NCI-H1417 treated with DMSO at 0.1 percent for 48 hours (cell line): Measurements from ENCODE around the gene CDX2.

Experiments
- DNase-seq: peaks from one replicate; lab custom pipeline; 2025; lab: John Stamatoyannopoulos, UW

CDX2 gene

DNA sequence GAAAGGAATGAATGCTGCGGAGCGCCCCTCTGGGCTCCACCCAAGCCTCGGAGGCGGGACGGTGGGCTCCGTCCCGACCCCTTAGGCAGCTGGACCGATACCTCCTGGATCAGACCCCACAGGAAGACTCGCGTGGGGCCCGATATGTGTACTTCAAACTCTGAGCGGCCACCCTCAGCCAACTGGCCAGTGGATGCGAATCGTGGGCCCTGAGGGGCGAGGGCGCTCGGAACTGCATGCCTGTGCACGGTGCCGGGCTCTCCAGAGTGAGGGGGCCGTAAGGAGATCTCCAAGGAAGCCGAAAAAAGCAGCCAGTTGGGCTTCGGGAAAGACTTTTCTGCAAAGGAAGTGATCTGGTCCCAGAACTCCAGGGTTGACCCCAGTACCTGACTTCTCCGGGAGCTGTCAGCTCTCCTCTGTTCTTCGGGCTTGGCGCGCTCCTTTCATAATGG lies 40.7 kb downstream of the CDX2 start:
- DNase-seq, result no peak

GRCh38 chr13:27927444-27928352 lies 41.4 kb downstream of the CDX2 start:
- DNase-seq, result no peak

GRCh38 chr13:27926644-27927434 lies 42.3 kb downstream of the CDX2 start:
- no peak for DNase-seq

DNA sequence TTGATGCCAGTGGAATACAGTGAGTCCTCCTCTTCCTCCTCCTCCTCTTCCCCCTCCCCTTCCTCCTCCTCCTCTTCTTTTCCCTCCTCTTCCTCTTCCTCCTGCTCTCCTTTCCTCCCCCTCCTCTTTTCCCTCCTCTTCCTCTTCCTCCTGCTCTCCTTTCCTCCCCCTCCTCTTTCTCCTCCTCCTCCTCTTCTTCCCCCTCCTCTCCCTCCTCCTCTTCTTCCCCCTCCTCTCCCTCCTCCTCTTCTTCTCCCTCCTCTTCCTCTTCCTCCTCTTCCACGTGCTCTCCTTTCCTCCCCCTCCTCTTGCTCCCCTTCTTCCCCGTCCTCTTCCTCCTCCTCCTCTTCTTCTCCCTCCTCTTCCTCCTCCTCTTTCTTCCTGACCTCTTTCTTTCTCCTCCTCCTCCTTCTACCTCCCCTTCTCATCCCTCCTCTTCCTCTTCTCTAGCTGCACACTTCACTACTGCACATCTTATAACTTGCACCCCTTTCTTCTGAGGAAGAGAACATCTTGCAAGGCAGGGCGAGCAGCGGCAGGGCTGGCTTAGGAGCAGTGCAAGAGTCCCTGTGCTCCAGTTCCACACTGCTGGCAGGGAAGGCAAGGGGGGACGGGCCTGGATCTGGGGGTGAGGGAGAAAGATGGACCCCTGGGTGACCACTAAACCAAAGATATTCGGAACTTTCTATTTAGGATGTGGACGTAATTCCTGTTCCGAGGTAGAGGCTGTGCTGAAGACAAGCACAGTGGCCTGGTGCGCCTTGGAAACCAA lies 43.7 kb downstream of the CDX2 start:
- DNase-seq, result no peak

GRCh38 chr13:27924529-27925141 lies 44.5 kb downstream of the CDX2 start:
- DNase-seq, result no peak

GRCh38 chr13:27923794-27924528 lies 45.2 kb downstream of the CDX2 start:
- DNase-seq, result no peak

DNA sequence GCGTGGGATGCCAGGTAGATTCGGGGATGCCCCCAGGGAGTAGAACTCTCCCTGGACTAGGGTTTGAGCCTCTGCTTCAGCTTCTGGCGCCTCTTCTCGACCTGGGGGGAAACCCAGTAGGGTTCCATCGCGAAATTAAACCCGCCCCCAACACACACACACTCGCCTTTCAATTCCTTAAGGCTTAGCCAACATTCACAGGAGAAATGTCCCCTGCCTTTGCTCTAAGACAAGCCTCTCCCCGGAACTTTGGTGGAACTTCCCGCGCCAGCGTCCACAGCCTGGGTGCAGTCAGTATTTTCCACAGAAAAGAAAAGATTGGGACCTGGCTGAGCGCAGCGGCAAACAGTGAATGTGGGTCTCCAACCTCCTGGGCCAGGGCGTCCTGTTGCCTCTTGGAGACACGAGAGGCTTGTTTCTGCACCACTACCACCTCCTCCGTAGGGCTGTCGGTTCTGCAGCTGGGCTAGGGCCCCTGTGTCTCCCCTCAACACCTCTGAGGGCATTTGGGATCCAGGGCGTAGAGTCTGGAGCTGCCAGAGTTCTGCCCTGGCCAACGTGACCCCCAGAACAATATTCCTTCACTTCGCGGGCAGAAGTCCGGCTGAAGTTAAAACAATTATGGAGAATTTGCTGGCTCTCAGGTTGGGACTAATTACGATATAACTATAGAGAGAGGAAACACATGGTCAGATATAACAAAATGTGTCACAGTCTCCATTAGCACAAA lies 46.1 kb downstream of the CDX2 start:
- DNase-seq, result no peak

DNA sequence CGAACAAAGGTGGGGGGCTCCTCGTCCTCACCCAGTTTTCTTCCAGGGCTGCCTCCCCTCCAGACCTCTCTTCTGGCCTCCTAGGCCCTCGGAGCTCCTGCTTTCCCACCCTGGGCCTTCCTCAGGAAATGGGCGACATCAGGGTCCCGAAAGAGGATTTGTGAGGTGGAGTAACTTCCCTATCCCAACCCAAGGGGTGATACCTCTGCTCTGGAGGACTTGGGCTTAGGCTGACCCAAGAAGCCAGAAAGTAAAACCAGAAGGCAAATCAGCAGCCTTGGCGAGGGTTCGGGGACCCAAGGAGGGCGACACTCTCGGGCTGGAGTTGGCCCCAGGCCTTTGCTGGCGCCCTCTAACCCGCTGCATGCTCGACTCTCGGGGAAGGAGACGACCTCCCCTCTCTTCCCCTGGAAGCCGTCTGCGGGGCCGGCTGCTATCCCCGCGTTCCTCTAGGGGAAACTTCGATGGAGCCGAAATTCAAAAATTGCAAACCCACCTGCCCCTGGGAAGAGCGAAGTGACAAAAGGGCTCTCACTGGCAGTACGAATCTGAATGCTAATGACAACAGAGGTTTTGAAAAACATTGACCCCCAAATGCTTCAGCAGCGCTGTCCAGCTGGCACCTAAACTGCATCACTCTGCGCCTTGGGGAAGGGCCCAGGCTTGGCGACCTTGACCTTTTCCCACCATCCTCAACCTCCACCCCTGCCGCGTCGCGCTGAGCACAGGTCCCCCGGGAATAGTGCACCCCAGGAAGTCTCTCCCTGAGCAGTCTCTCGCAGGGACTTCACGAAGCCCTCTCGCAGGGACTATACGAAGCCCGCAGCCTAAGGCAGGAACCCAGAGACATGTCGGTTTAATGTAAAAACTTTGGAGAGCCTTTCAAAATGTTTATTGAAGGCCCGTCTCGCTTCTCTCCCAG lies 46.9 kb downstream of the CDX2 start:
- DNase-seq, result no peak

GRCh38 chr13:27921421-27921960 lies 47.6 kb downstream of the CDX2 start:
- no peak for DNase-seq

GRCh38 chr13:27920677-27921420 lies 48.3 kb downstream of the CDX2 start:
- DNase-seq, result no peak

GRCh38 chr13:27919934-27920676 lies 49.0 kb downstream of the CDX2 start, which contains the start of gene PDX1:
PDX1 (plus strand) TSS chr13:27920000; CDS start chr13:27920139, 139 bp downstream.
- no peak for DNase-seq

- no peak for DNase-seq
These were observed 49.5 kb downstream of the CDX2 start for GRCh38 chr13:27919659-27919933.

GRCh38 chr13:27918918-27919658 lies 50.0 kb downstream of the CDX2 start:
- no peak for DNase-seq

DNA sequence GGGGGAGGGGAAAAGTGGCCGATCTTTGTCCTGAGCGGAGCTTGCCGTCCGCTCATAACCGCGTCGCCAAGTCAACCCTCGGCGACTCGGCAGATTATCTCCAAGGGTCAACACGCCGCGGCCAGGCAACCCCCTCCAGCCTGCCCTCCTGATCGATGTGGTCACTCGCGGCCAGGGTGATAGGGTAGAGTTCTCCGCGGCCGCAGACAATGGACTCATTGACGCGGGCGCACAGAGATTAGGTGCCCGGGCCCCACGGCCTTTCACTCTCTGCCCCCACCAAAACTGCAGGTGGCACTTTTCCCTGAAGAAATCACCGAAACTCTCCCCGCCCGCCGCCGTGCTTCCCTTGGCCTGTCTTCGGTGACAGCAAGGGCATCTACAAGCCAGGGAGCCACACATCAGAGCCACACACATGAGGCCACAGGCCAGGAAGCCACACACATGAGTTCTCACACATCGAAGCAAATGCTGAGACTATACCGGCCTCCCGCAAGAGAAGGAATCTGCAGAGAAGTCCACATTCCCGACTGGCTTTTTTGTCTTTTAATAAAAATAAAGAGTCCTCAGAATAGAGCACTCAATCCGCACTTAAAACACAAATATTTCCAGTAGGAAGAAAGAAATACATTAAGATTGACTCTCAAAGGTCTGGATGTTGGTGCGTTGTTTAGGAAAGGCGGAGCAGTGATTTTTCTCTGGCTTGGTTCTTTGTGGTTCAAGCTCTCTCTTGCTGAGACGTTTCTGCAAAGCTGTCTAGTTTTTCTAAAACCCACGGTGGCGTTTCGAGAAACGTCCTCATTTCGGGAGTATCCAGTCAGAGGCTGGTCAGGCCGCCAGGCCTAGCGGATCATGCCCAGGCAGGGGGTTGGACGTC lies 50.8 kb downstream of the CDX2 start:
- no peak for DNase-seq

DNA sequence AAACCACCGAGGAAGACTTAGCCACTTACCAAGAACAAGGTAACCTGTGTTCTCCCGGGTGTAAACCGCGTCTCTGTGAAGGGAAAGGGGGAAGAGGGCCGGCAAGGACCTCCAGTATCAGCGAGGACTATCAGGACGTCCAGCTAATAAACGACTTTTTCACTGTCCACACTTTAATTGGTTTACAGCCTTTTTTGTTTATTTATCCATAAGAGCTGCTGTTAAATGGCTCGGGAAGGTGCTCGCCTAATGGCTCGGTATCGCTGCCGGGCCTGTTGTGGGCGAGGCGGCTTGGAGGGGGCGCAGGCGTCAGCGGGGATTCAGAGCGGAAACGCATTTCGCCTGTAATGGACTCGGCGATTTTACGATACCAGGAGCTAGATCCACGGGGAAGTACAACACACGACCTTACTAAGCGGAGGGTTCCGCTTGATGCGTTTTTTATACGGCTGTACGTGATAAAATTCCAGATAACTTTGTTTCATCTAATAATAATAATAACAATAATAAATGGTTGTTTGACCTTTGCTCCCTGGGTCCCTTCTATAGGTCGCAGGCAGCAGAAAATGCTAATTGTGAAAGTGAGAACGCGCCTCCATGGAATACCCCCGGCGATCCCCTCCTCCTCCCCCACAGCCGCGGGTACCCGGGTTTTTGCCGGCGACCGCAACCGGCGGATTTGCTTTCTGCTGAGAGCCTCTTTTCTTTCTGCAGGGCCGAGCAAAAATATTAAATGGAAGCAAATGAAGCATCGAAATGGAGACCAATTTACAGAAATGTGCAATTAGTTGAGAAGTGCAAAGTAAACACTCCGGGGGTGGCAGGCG lies 51.8 kb downstream of the CDX2 start:
- no peak for DNase-seq
